Measurements from ENCODE around the gene ADPRH.

The ADPRH gene

GRCh38 chr3:119636249-119636648 is 57.0 kb downstream of the ADPRH start:
- CTCF ChIA-PET: interaction anchor here (0.7 to 6.4 kb wide), 10 partner anchors 9 to 135 kb away, joined by 3 to 54 read pairs (median 4); partner anchors contain the start of gene POPDC2
- no peak for TF ChIP-seq CTCF (IDR thresholded peaks at IDR 0.05; ENCODE audit: control extremely low read depth, extremely low read depth, low read depth, missing control alignments)
- DNase-seq (ENCODE audit: extremely low spot score): no peak
- POLR2A ChIA-PET: interaction anchor here (0.7 to 0.9 kb wide), 2 partner anchors 8 to 23 kb away, joined by 3 read pairs; no protein-coding TSS in a partner anchor

GRCh38 chr3:119636891-119637611 is 57.8 kb downstream of the ADPRH start:
- DNase-seq (ENCODE audit: extremely low spot score): no peak
- POLR2A ChIA-PET: interaction anchor here (0.9 kb wide), 1 partner anchor 24 kb away, joined by 3 read pairs; no protein-coding TSS in a partner anchor
- CTCF ChIA-PET: interaction anchor here (0.7 to 6.4 kb wide), 10 partner anchors 9 to 56 kb away, joined by 3 to 54 read pairs (median 4); partner anchors contain the start of gene POPDC2
- TF ChIP-seq CTCF (IDR thresholded peaks at IDR 0.05; ENCODE audit: control extremely low read depth, extremely low read depth, low read depth, missing control alignments): no peak

- ChIA-PET POLR2A (no interaction called here), CTCF (interaction anchor here (0.7 to 6.4 kb wide), 7 partner anchors 10 to 44 kb away, joined by 3 to 54 read pairs (median 5); no protein-coding TSS in a partner anchor)
- DNase-seq (ENCODE audit: extremely low spot score): peak; percentile 39
- TF ChIP-seq CTCF (IDR thresholded peaks at IDR 0.05; ENCODE audit: control extremely low read depth, extremely low read depth, low read depth, missing control alignments): no peak
These were observed 58.6 kb downstream of the ADPRH start for GRCh38 chr3:119637679-119638477.

Measured in GM10248 (cell line).